OCI-LY7 (cell line): ENCODE measurements around the gene VPREB3. TPM values are rescaled to one million over a fixed set of nuclear protein-coding genes. Genes with fewer than 3 reads are reported as not detected.

Experiments used
- BruUV-seq: library from RNA; stranded (reverse); fragments of 400-500 nt; replicated peaks from 2 replicates; lab custom pipeline; 2021; lab: Mats Ljungman, UMichigan
- CTCF ChIA-PET: fragments of 300-600 bp; sonication (Branson Sonifier 250); formaldehyde crosslinking; loops from one replicate; lab custom pipeline; 2022; ENCODE audit warnings: antibody characterized with exemption; ENCODE audit not compliant: unreplicated experiment; lab: Charles Lee
- POLR2A ChIA-PET: fragments of 300-600 bp; sonication (Branson Sonifier 250); formaldehyde crosslinking; loops from one replicate; lab custom pipeline; 2022; ENCODE audit warnings: antibody characterized with exemption; lab: Charles Lee
- DNase-seq: peaks from one replicate; pipeline ENCODE4 v3.0.0-alpha.2; 2015; ENCODE audit warnings: low spot score
- H2AFZ ChIP-seq: fragments of 200-600 bp; sonication (generic), shearing (Covaris generic); 2 replicates; pipeline ENCODE4 v1.6.1; 2014; ENCODE audit warnings: mild to moderate bottlenecking, antibody characterized with exemption, low read length, moderate library complexity
- H3K27ac ChIP-seq: fragments of 200-600 bp; sonication (generic); 2 replicates; pipeline ENCODE4 v1.5.1; 2014; ENCODE audit warnings: mixed run types, low read depth, mild to moderate bottlenecking, moderate library complexity, low read length, inconsistent platforms; ENCODE audit not compliant: poor library complexity, severe bottlenecking
- H3K36me3 ChIP-seq: fragments of 200-600 bp; sonication (generic); 2 replicates; pipeline ENCODE4 v1.6.1; 2014; ENCODE audit warnings: mild to moderate bottlenecking, antibody characterized with exemption, low read length, moderate library complexity, mixed read lengths; ENCODE audit not compliant: insufficient read depth
- H3K4me1 ChIP-seq: fragments of 200-600 bp; sonication (generic); 2 replicates; pipeline ENCODE4 v1.5.1; 2014; ENCODE audit warnings: mild to moderate bottlenecking, low read length; ENCODE audit not compliant: insufficient read depth, poor library complexity, severe bottlenecking
- H3K4me2 ChIP-seq: fragments of 200-600 bp; sonication (generic); 2 replicates; pipeline ENCODE4 v1.6.1; 2014; ENCODE audit warnings: mild to moderate bottlenecking, low read length
- H3K4me3 ChIP-seq: fragments of 200-600 bp; sonication (generic); 2 replicates; pipeline ENCODE4 v1.5.1; 2014; ENCODE audit warnings: mild to moderate bottlenecking, low read depth, low read length; ENCODE audit not compliant: poor library complexity, severe bottlenecking
- H3K79me2 ChIP-seq: fragments of 200-600 bp; sonication (generic); 2 replicates; pipeline ENCODE4 v1.6.1; 2016; ENCODE audit warnings: low read depth, mild to moderate bottlenecking, low read length, moderate library complexity, mixed read lengths; ENCODE audit not compliant: insufficient read depth
- H3K9me2 ChIP-seq: fragments of 200-600 bp; sonication (generic); 2 replicates; pipeline ENCODE4 v1.6.1; 2016; ENCODE audit warnings: mild to moderate bottlenecking, low read length, mixed read lengths; ENCODE audit not compliant: insufficient read depth
- H3K9me3 ChIP-seq: fragments of 200-600 bp; sonication (generic); 2 replicates; pipeline ENCODE4 v1.6.1; 2014; ENCODE audit warnings: mild to moderate bottlenecking, mixed run types, low read length, mixed read lengths
- H4K20me1 ChIP-seq: fragments of 200-600 bp; sonication (generic); 2 replicates; pipeline ENCODE4 v1.6.1; 2014; ENCODE audit warnings: mild to moderate bottlenecking, antibody characterized with exemption, low read length, moderate library complexity, mixed read lengths; ENCODE audit not compliant: insufficient read depth
- EZH2phosphoT487 ChIP-seq: fragments of 200-600 bp; sonication (generic); IDR thresholded peaks from 2 replicates; pipeline ENCODE4 v1.6.1; 2018; ENCODE audit warnings: low read depth, borderline replicate concordance, mild to moderate bottlenecking, mixed run types, antibody characterized with exemption, low read length, moderate library complexity, mixed read lengths
- intact Hi-C: fragments of 100-400 bp; cut with micrococcal nuclease; formaldehyde crosslinking; loops from one replicate; pipeline ENCODE4 v1.10.0; 2022; ENCODE audit not compliant: unreplicated experiment
- total RNA-seq, 2 experiments: library from RNA; depleted of rRNA in 1 of 2; stranded (reverse); fragments of >200 nt in 1 of 2; shearing (Covaris generic) in 1 of 2; gene quantifications; 2 replicates each; pipeline ENCODE4 v1.2.3, GENCODE V29; 2014 to 2022
- TF ChIP-seq, protein P1 (sequence below): fragments of 200-600 bp; sonication (generic); conservative IDR thresholded peaks from 2 replicates; pipeline ENCODE4 v1.5.1; 2014; ENCODE audit warnings: mild to moderate bottlenecking, antibody characterized with exemption, low read length, moderate library complexity, mixed read lengths

Gene VPREB3
- total RNA-seq, 2 experiments from 2014 or later, result 241 to 312 TPM

GRCh38 chr22:23793326-23793725 lies 39.1 kb upstream of the VPREB3 start:
- TF ChIP-seq, protein P1, sequence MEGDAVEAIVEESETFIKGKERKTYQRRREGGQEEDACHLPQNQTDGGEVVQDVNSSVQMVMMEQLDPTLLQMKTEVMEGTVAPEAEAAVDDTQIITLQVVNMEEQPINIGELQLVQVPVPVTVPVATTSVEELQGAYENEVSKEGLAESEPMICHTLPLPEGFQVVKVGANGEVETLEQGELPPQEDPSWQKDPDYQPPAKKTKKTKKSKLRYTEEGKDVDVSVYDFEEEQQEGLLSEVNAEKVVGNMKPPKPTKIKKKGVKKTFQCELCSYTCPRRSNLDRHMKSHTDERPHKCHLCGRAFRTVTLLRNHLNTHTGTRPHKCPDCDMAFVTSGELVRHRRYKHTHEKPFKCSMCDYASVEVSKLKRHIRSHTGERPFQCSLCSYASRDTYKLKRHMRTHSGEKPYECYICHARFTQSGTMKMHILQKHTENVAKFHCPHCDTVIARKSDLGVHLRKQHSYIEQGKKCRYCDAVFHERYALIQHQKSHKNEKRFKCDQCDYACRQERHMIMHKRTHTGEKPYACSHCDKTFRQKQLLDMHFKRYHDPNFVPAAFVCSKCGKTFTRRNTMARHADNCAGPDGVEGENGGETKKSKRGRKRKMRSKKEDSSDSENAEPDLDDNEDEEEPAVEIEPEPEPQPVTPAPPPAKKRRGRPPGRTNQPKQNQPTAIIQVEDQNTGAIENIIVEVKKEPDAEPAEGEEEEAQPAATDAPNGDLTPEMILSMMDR, result no peak
- no peak for TF ChIP-seq EZH2phosphoT487
- no TSS peak for BruUV-seq
- Histone ChIP-seq H3K36me3 (peaks cover 95% of the 10 kb centered on the region), H3K79me2 (peaks cover 48% of the 10 kb centered on the region), H3K4me1 (peaks cover 30% of the 10 kb centered on the region), H3K9me2 (no peaks in the 10 kb centered on the region), H3K4me3 (no peak overlapping the region), H3K4me2 (no peak overlapping the region), H2AFZ (no peak overlapping the region), H3K27ac (no peak overlapping the region), H4K20me1 (peaks cover 13% of the 10 kb centered on the region; the same call in 1 of the 2 replicates), H3K9me3 (0 out of 2 replicates have a peak, but pooled peaks cover under 1% of the 10 kb centered on the region)
- CTCF ChIA-PET, result no interaction called here
- no peak for DNase-seq
- POLR2A ChIA-PET, result interaction anchor here (0.9 kb wide), 1 partner anchor 605 kb away, joined by 3 read pairs; no protein-coding TSS in a partner anchor
- intact Hi-C loops, result no loop called here

- no peaks in the 10 kb centered on the region for H3K9me2 ChIP-seq
- H3K4me3 ChIP-seq, result no peak overlapping the region
- H3K36me3 ChIP-seq, result peaks cover 90% of the 10 kb centered on the region
- no peak overlapping the region for H2AFZ ChIP-seq
- H3K4me1 ChIP-seq, result peaks cover 30% of the 10 kb centered on the region
- BruUV-seq, result no TSS peak
- CTCF ChIA-PET, result interaction anchor here (0.5 kb wide), 1 partner anchor 7 kb away, joined by 3 read pairs; no protein-coding TSS in a partner anchor
- intact Hi-C loops, result no loop called here
- peaks cover 22% of the 10 kb centered on the region for H4K20me1 ChIP-seq
- no peak for DNase-seq
- no peak overlapping the region for H3K4me2 ChIP-seq
- H3K27ac ChIP-seq, result no peak overlapping the region
- TF ChIP-seq, protein P1, result no peak
- no peak for TF ChIP-seq EZH2phosphoT487
- H3K79me2 ChIP-seq, result peaks cover 52% of the 10 kb centered on the region
- no peaks in the 10 kb centered on the region for H3K9me3 ChIP-seq
- POLR2A ChIA-PET, result interaction anchor here (0.6 kb wide), 1 partner anchor 55 kb away, joined by 3 read pairs; no protein-coding TSS in a partner anchor
These were observed 37.8 kb upstream of the VPREB3 start for GRCh38 chr22:23791738-23792645.
